Endothelial cell of umbilical vein (primary cell): ENCODE data around the gene TRAK1. TPM values are rescaled to one million over a fixed set of nuclear protein-coding genes. Genes with fewer than 3 reads are reported as not detected.

Experiments used
- BruUV-seq: library from RNA; stranded (reverse); fragments of 400-500 nt; replicated peaks from 2 replicates; lab custom pipeline; 2021; lab: Mats Ljungman, UMichigan
- CTCF ChIA-PET: fragments of 300-600, 350-600 bp; sonication (Branson Sonifier 250); formaldehyde crosslinking; loops from one replicate; lab custom pipeline; 2021; ENCODE audit warnings: antibody characterized with exemption, inconsistent platforms; lab: Charles Lee
- POLR2A ChIA-PET: fragments of 300-600, 350-600 bp; sonication (Branson Sonifier 250); formaldehyde crosslinking; loops from one replicate; lab custom pipeline; 2021; ENCODE audit warnings: antibody characterized with exemption, inconsistent platforms; lab: Charles Lee
- DNase-seq: peaks from one replicate; pipeline ENCODE4 v3.0.0-alpha.2; 2011; ENCODE audit warnings: low read depth, low spot score
- FAIRE-seq: peaks from 2 replicates; lab custom pipeline; 2011; peaks lifted over from hg19 to GRCh38; lab: Jason Lieb, UNC
- H2AFZ ChIP-seq: 2 replicates; pipeline ENCODE4 v1.6.0; 2012; ENCODE audit warnings: low read depth, low read length, control low read depth, inconsistent platforms
- H3K27ac ChIP-seq: 2 replicates; pipeline ENCODE4 v1.5.1; 2011; ENCODE audit warnings: low read depth, mild to moderate bottlenecking, control low read depth, low read length, moderate library complexity; ENCODE audit not compliant: insufficient read depth
- H3K27me3 ChIP-seq, 2 experiments: 2 replicates each; pipeline versions ENCODE4 v1.6.0 to v1.6.1; 2011; ENCODE audit warnings: low read length in 2 of 2, mixed read lengths in 1 of 2; ENCODE audit not compliant: control insufficient read depth in 2 of 2, insufficient read depth in 2 of 2
- H3K36me3 ChIP-seq, 2 experiments: 2 replicates in 1 of 2; 3 replicates in 1 of 2; pipeline ENCODE4 v1.5.1; 2011; ENCODE audit warnings: low read length in 2 of 2, mild to moderate bottlenecking in 1 of 2, moderate library complexity in 1 of 2; ENCODE audit not compliant: control insufficient read depth in 2 of 2, insufficient read depth in 2 of 2; ENCODE audit errors: extremely low read depth in 1 of 2
- H3K4me1 ChIP-seq: 3 replicates; pipeline ENCODE4 v1.5.1; 2011; ENCODE audit warnings: mild to moderate bottlenecking, low read length; ENCODE audit not compliant: control insufficient read depth, insufficient read depth; ENCODE audit errors: extremely low read depth
- H3K4me2 ChIP-seq: 2 replicates; pipeline ENCODE4 v1.6.1; 2011; ENCODE audit warnings: low read length, control low read depth, mixed read lengths; ENCODE audit not compliant: insufficient read depth
- H3K4me3 ChIP-seq, 3 experiments: fragments of 200-600 bp in 1 of 3; sonication (generic), shearing (Covaris generic) in 1 of 3; replicated peaks in 1 of 3; 2 replicates each; pipeline ENCODE4 v1.5.1; 2011 to 2016; ENCODE audit warnings: control low read depth in 3 of 3, low read length in 3 of 3, mild to moderate bottlenecking in 2 of 3, inconsistent platforms in 1 of 3, low read depth in 1 of 3, moderate library complexity in 1 of 3; ENCODE audit not compliant: insufficient read depth in 1 of 3
- H3K79me2 ChIP-seq: 2 replicates; pipeline ENCODE4 v1.6.0; 2012; ENCODE audit warnings: low read length, inconsistent platforms; ENCODE audit not compliant: control insufficient read depth, insufficient read depth
- H3K9ac ChIP-seq: replicated peaks from 2 replicates; pipeline ENCODE3; 2011; ENCODE audit warnings: low read length, control low read depth; ENCODE audit not compliant: insufficient read depth; ENCODE audit errors: extremely low read depth
- H3K9me1 ChIP-seq: replicated peaks from 3 replicates; pipeline ENCODE4 v1.6.0; 2011; ENCODE audit warnings: mild to moderate bottlenecking, low read length; ENCODE audit not compliant: control insufficient read depth, insufficient read depth; ENCODE audit errors: extremely low read depth
- H3K9me3 ChIP-seq: replicated peaks from 2 replicates; pipeline ENCODE4 v1.5.1; 2012; ENCODE audit warnings: low read length, inconsistent platforms; ENCODE audit not compliant: control insufficient read depth, insufficient read depth
- H4K20me1 ChIP-seq: replicated peaks from 2 replicates; pipeline ENCODE3; 2011; ENCODE audit warnings: mild to moderate bottlenecking, low read length; ENCODE audit not compliant: control insufficient read depth, insufficient read depth; ENCODE audit errors: extremely low read depth
- EZH2 ChIP-seq: IDR thresholded peaks from 2 replicates; pipeline ENCODE4 v1.6.1; 2012; ENCODE audit warnings: borderline replicate concordance, low read depth, mild to moderate bottlenecking, moderate library complexity, low read length, inconsistent platforms; ENCODE audit not compliant: severe bottlenecking
- FOS ChIP-seq: IDR thresholded peaks from 2 replicates; pipeline ENCODE4 v1.6.1; 2011; ENCODE audit warnings: mild to moderate bottlenecking, low read length, moderate library complexity, borderline replicate concordance; ENCODE audit not compliant: insufficient read depth
- GATA2 ChIP-seq: IDR thresholded peaks from 2 replicates; pipeline ENCODE4 v1.7.0; 2011; ENCODE audit warnings: low read depth, mild to moderate bottlenecking, moderate library complexity, mixed read lengths, low read length; ENCODE audit not compliant: insufficient read length, insufficient read depth
- JUN ChIP-seq: IDR thresholded peaks from 2 replicates; pipeline ENCODE4 v1.6.1; 2011; ENCODE audit warnings: borderline replicate concordance, low read depth; ENCODE audit not compliant: insufficient read length, insufficient read depth
- MYC ChIP-seq: IDR thresholded peaks from one replicate; pipeline ENCODE4 v1.6.1; 2011; ENCODE audit warnings: mild to moderate bottlenecking, low read depth, low read length
- POLR2A ChIP-seq: IDR thresholded peaks from 2 replicates; pipeline ENCODE4 v1.6.1; 2012; ENCODE audit warnings: low read depth, mild to moderate bottlenecking, control low read depth, low read length
- POLR2AphosphoS5 ChIP-seq: IDR thresholded peaks from 2 replicates; pipeline ENCODE4 v1.6.1; 2012; ENCODE audit warnings: low read depth, mild to moderate bottlenecking, control low read depth, low read length, moderate library complexity; ENCODE audit not compliant: insufficient read depth
- dilution Hi-C: fragments of 300-500 bp; cut with MboI; formaldehyde crosslinking; loops from one replicate; pipeline ENCODE4 v1.15.0; 2019; ENCODE audit warnings: low sequenced_read_pairs; ENCODE audit not compliant: extremely low pct_ligation_motif_present
- intact Hi-C: fragments of 100-400 bp; cut with micrococcal nuclease; formaldehyde crosslinking; loops from one replicate; pipeline ENCODE4 v1.10.0; 2022
- polyA plus RNA-seq, 4 experiments: library from polyadenylated mRNA; depleted of rRNA in 3 of 4; stranded (reverse) in 3 of 4; unstranded in 1 of 4; fragments of >200 nt; gene quantifications; 2 replicates each; pipeline versions ENCODE4 v1.2.1 to v1.2.3, GENCODE V29; 2011 to 2012; ENCODE audit warnings: missing spikeins in 1 of 4
- total RNA-seq: library from RNA; stranded (reverse); gene quantifications from 2 replicates; pipeline ENCODE4 v1.2.3, GENCODE V29; 2021
- TF ChIP-seq, protein P1 (sequence below), 2 donors: IDR thresholded peaks; 1 replicate in 1 of 2; 2 replicates in 1 of 2; pipeline ENCODE4 v1.5.1; 2011; ENCODE audit warnings: low read length in 2 of 2, mild to moderate bottlenecking in 2 of 2, moderate library complexity in 2 of 2, control low read depth in 1 of 2, inconsistent platforms in 1 of 2, low read depth in 1 of 2; ENCODE audit not compliant: insufficient read depth in 1 of 2; ENCODE audit errors: extremely low read depth in 1 of 2
- TF ChIP-seq, protein P2 (sequence below): IDR thresholded peaks from 2 replicates; pipeline ENCODE4 v1.6.1; 2011; ENCODE audit not compliant: insufficient read depth, insufficient read length

The TRAK1 gene
- total and polyA plus RNA-seq, 2 donors (not counting 3 experiments of a cell fraction or from before 2014, with no cell fraction given) = 38.5 to 59.6 TPM

DNA sequence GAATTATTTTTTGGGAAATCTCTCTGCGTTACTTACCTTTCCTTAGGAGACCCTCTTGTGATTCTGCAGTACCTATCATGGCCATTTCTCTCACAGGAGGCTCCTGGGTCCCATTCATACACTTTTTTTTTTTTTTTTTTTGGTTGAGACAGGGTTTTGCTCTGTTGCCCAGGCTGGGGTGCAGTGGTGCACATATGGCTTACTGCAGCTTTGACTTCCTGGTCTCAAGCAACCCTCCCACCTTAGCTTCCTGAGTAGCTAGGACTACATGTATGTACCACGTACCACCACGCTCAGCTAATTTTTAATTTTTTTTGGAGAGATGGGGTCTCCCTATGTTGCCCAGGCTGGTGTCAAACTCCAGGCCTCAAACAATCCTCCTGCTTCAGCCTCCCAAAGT, 36.1 kb downstream of the TRAK1 start:
- Histone ChIP-seq H3K9me1 (no peaks in the 10 kb centered on the region), H3K4me2 (no peak overlapping the region), H3K27ac (no peak overlapping the region), H3K9me3 (no peaks in the 10 kb centered on the region), H4K20me1 (no peaks in the 10 kb centered on the region), H3K79me2 (peaks cover 13% of the 10 kb centered on the region), H2AFZ (no peak overlapping the region), H3K4me1 (peaks cover 10% of the 10 kb centered on the region), H3K9ac (no peak overlapping the region), H3K36me3 (peaks cover 0 to 2% of the 10 kb centered on the region in 2 experiments), H3K27me3 (no peaks in the 10 kb centered on the region), H3K4me3 (no peak overlapping the region)
- BruUV-seq = no TSS peak
- FAIRE-seq (no peak), DNase-seq (no peak)
- ChIA-PET POLR2A (no interaction called here), CTCF (interaction anchor here (1.5 to 2.1 kb wide), 2 partner anchors 10 to 64 kb away, joined by 4 to 6 read pairs; no protein-coding TSS in a partner anchor)
- TF ChIP-seq FOS (no peak), POLR2AphosphoS5 (no peak), JUN (no peak), POLR2A (no peak), MYC (no peak), GATA2 (no peak), EZH2 (no peak)
- TF ChIP-seq, protein P1, sequence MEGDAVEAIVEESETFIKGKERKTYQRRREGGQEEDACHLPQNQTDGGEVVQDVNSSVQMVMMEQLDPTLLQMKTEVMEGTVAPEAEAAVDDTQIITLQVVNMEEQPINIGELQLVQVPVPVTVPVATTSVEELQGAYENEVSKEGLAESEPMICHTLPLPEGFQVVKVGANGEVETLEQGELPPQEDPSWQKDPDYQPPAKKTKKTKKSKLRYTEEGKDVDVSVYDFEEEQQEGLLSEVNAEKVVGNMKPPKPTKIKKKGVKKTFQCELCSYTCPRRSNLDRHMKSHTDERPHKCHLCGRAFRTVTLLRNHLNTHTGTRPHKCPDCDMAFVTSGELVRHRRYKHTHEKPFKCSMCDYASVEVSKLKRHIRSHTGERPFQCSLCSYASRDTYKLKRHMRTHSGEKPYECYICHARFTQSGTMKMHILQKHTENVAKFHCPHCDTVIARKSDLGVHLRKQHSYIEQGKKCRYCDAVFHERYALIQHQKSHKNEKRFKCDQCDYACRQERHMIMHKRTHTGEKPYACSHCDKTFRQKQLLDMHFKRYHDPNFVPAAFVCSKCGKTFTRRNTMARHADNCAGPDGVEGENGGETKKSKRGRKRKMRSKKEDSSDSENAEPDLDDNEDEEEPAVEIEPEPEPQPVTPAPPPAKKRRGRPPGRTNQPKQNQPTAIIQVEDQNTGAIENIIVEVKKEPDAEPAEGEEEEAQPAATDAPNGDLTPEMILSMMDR (IDR thresholded peaks at IDR 0.05; ENCODE audit: extremely low read depth in 1 of 2, insufficient read depth in 1 of 2, low read depth in 1 of 2, low read length in 2 of 2) = no peak
- TF ChIP-seq, protein P2, sequence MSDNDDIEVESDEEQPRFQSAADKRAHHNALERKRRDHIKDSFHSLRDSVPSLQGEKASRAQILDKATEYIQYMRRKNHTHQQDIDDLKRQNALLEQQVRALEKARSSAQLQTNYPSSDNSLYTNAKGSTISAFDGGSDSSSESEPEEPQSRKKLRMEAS = no peak
- intact Hi-C loops (no loop called here), dilution Hi-C loops (no loop called here)
